H1 (cell line): ENCODE measurements around the gene ANP32A. TPM values are rescaled to one million over a fixed set of nuclear protein-coding genes. Genes with fewer than 3 reads are reported as not detected.

Experiments used
- CTCF ChIA-PET: fragments of 300-600 bp; sonication (Branson Sonifier 250); formaldehyde crosslinking; loops from one replicate; lab custom pipeline; 2021; ENCODE audit not compliant: partially characterized antibody; lab: Charles Lee
- POLR2A ChIA-PET: fragments of 300-600 bp; sonication (Branson Sonifier 250); formaldehyde crosslinking; loops from one replicate; lab custom pipeline; 2021; ENCODE audit warnings: inconsistent platforms; ENCODE audit not compliant: partially characterized antibody; lab: Charles Lee
- DNase-seq, 2 experiments: peaks; one replicate each; pipeline versions ENCODE4 v3.0.0 to v3.0.0-alpha.2; 2010 to 2022; ENCODE audit warnings: low spot score in 2 of 2, low read depth in 1 of 2, mixed read lengths in 1 of 2
- FAIRE-seq: peaks from 2 replicates; lab custom pipeline; 2011; peaks lifted over from hg19 to GRCh38; lab: Jason Lieb, UNC
- H2AFZ ChIP-seq: 2 replicates; pipeline ENCODE4 v1.8.1; 2012; ENCODE audit warnings: low read length, inconsistent platforms
- H2AK5ac ChIP-seq: 2 replicates; pipeline ENCODE4 v1.6.1; 2013; ENCODE audit warnings: low read depth, low read length
- H2BK120ac ChIP-seq: replicated peaks from 2 replicates; pipeline ENCODE3; 2013; ENCODE audit warnings: low read depth, low read length, inconsistent platforms
- H2BK12ac ChIP-seq: 2 replicates; pipeline ENCODE4 v1.6.1; 2013; ENCODE audit warnings: low read depth, low read length
- H2BK15ac ChIP-seq: 2 replicates; pipeline ENCODE4 v1.6.1; 2013; ENCODE audit warnings: low read length
- H2BK20ac ChIP-seq: 2 replicates; pipeline ENCODE4 v1.6.1; 2013; ENCODE audit warnings: low read length
- H2BK5ac ChIP-seq: 2 replicates; pipeline ENCODE4 v1.6.1; 2013; ENCODE audit warnings: low read depth, low read length
- H3K14ac ChIP-seq: 2 replicates; pipeline ENCODE4 v1.6.1; 2013; ENCODE audit warnings: inconsistent platforms; ENCODE audit not compliant: insufficient read length
- H3K18ac ChIP-seq: 2 replicates; pipeline ENCODE4 v1.6.1; 2013; ENCODE audit warnings: low read length; ENCODE audit errors: extremely low read depth
- H3K23ac ChIP-seq: 2 replicates; pipeline ENCODE4 v1.6.1; 2013; ENCODE audit warnings: inconsistent platforms; ENCODE audit not compliant: insufficient read length
- H3K23me2 ChIP-seq: 2 replicates; pipeline ENCODE4 v1.6.1; 2013; ENCODE audit warnings: low read depth, low read length
- H3K27ac ChIP-seq: 2 replicates; pipeline ENCODE4 v1.6.1; 2011; ENCODE audit warnings: low read depth, low read length, inconsistent platforms
- H3K27me3 ChIP-seq, 4 experiments: replicated peaks in 1 of 4; 1 replicate in 1 of 4; 2 replicates in 3 of 4; pipeline versions ENCODE4 v1.6.1 to v1.8.1; 2011 to 2013; ENCODE audit warnings: low read length in 3 of 4, mild to moderate bottlenecking in 3 of 4, inconsistent platforms in 2 of 4, mixed read lengths in 2 of 4, moderate library complexity in 1 of 4; ENCODE audit not compliant: control insufficient read depth in 3 of 4, insufficient read depth in 3 of 4; ENCODE audit errors: extremely low read depth in 1 of 4
- H3K36me3 ChIP-seq, 4 experiments: 2 replicates each; pipeline versions ENCODE4 v1.6.1 to v1.8.1; 2011 to 2013; ENCODE audit warnings: mild to moderate bottlenecking in 4 of 4, low read length in 3 of 4, moderate library complexity in 2 of 4, control low read depth in 1 of 4, inconsistent platforms in 1 of 4; ENCODE audit not compliant: insufficient read depth in 4 of 4, control insufficient read depth in 2 of 4
- H3K4ac ChIP-seq: replicated peaks from 2 replicates; pipeline ENCODE3; 2013; ENCODE audit warnings: low read length, low read depth, mixed read lengths, inconsistent platforms; ENCODE audit not compliant: insufficient read length
- H3K4me1 ChIP-seq, 4 experiments: replicated peaks in 1 of 4; 1 replicate in 1 of 4; 2 replicates in 3 of 4; pipeline versions ENCODE4 v1.6.1 to v1.8.1; 2011 to 2013; ENCODE audit warnings: low read length in 3 of 4, inconsistent platforms in 2 of 4, mixed read lengths in 1 of 4; ENCODE audit not compliant: insufficient read depth in 4 of 4, control insufficient read depth in 3 of 4
- H3K4me2 ChIP-seq, 2 experiments: 2 replicates each; pipeline versions ENCODE4 v1.6.1 to v1.8.1; 2011 to 2013; ENCODE audit warnings: low read depth in 2 of 2, low read length in 2 of 2, control low read depth in 1 of 2, inconsistent platforms in 1 of 2, mild to moderate bottlenecking in 1 of 2; ENCODE audit not compliant: insufficient read depth in 1 of 2
- H3K4me3 ChIP-seq, 4 experiments: fragments of 200-600, 300-600 bp in 1 of 4; sonication (generic), shearing (Covaris generic), sonication (Bioruptor Twin) in 1 of 4; 2 replicates each; pipeline versions ENCODE4 v1.5.1 to v1.8.1; 2011 to 2016; ENCODE audit warnings: low read length in 4 of 4, low read depth in 3 of 4, control low read depth in 2 of 4, inconsistent platforms in 2 of 4, mild to moderate bottlenecking in 2 of 4, mixed read lengths in 1 of 4, moderate library complexity in 1 of 4; ENCODE audit not compliant: insufficient read depth in 2 of 4; ENCODE audit errors: extremely low read depth in 1 of 4
- H3K56ac ChIP-seq: replicated peaks from 2 replicates; pipeline ENCODE3; 2013; ENCODE audit warnings: low read depth, mild to moderate bottlenecking, mixed read lengths, low read length, inconsistent platforms; ENCODE audit not compliant: insufficient read length
- H3K79me1 ChIP-seq: 2 replicates; pipeline ENCODE4 v1.6.1; 2013; ENCODE audit warnings: low read depth, low read length, control low read depth
- H3K79me2 ChIP-seq, 2 experiments: 2 replicates each; pipeline versions ENCODE4 v1.6.1 to v1.8.1; 2012 to 2013; ENCODE audit warnings: low read length in 2 of 2, mild to moderate bottlenecking in 2 of 2, inconsistent platforms in 1 of 2; ENCODE audit not compliant: insufficient read depth in 2 of 2, control insufficient read depth in 1 of 2
- H3K9ac ChIP-seq, 4 experiments: replicated peaks in 1 of 4; 1 replicate in 1 of 4; 2 replicates in 3 of 4; pipeline versions ENCODE4 v1.6.1 to v1.8.1; 2011 to 2013; ENCODE audit warnings: low read depth in 3 of 4, low read length in 3 of 4, control low read depth in 2 of 4, mild to moderate bottlenecking in 2 of 4, moderate library complexity in 2 of 4, inconsistent platforms in 1 of 4; ENCODE audit errors: extremely low read depth in 1 of 4
- H3K9me3 ChIP-seq, 2 experiments: 2 replicates each; pipeline versions ENCODE4 v1.6.1 to v1.8.1; 2012 to 2013; ENCODE audit warnings: mild to moderate bottlenecking in 2 of 2, moderate library complexity in 2 of 2, control low read depth in 1 of 2, inconsistent platforms in 1 of 2, low read depth in 1 of 2, low read length in 1 of 2, mixed read lengths in 1 of 2; ENCODE audit not compliant: insufficient read depth in 2 of 2
- H4K20me1 ChIP-seq, 2 experiments: replicated peaks in 1 of 2; 2 replicates each; pipeline versions ENCODE3 to v1.8.1; 2011 to 2013; ENCODE audit warnings: inconsistent platforms in 2 of 2, low read length in 2 of 2, mild to moderate bottlenecking in 1 of 2; ENCODE audit not compliant: insufficient read depth in 2 of 2, control insufficient read depth in 1 of 2
- H4K5ac ChIP-seq: 2 replicates; pipeline ENCODE4 v1.6.1; 2013; ENCODE audit warnings: low read length, low read depth, mixed read lengths, inconsistent platforms; ENCODE audit not compliant: insufficient read length
- H4K8ac ChIP-seq: 2 replicates; pipeline ENCODE4 v1.8.0; 2013; ENCODE audit warnings: mild to moderate bottlenecking, moderate library complexity, low read length, inconsistent platforms; ENCODE audit not compliant: insufficient read depth; ENCODE audit errors: extremely low read depth
- H4K91ac ChIP-seq: replicated peaks from 2 replicates; pipeline ENCODE3; 2013; ENCODE audit warnings: low read length, mixed read lengths, inconsistent platforms; ENCODE audit not compliant: insufficient read length
- CTBP2 ChIP-seq: IDR thresholded peaks from 2 replicates; pipeline ENCODE4 v1.7.0; 2011; ENCODE audit warnings: borderline replicate concordance, mild to moderate bottlenecking, moderate library complexity, mixed read lengths, low read length; ENCODE audit not compliant: insufficient read depth, insufficient read length
- EZH2 ChIP-seq: fragments of 200-600 bp; sonication (generic); IDR thresholded peaks from 2 replicates; pipeline ENCODE4 v1.7.1; 2012; ENCODE audit warnings: low read depth, mild to moderate bottlenecking, moderate library complexity, low read length, inconsistent platforms; ENCODE audit not compliant: severe bottlenecking
- FOSL1 ChIP-seq: IDR thresholded peaks from 2 replicates; pipeline ENCODE4 v1.6.1; 2011; ENCODE audit warnings: mild to moderate bottlenecking, low read depth, low read length, moderate library complexity; ENCODE audit not compliant: insufficient read depth
- JUND ChIP-seq: IDR thresholded peaks from 2 replicates; pipeline ENCODE4 v1.6.1; 2011; ENCODE audit warnings: mild to moderate bottlenecking, improper control_type of control experiment, low read length
- SIN3A ChIP-seq, 2 experiments: IDR thresholded peaks in 1 of 2; conservative IDR thresholded peaks in 1 of 2; 2 replicates each; pipeline ENCODE4 v1.6.1; 2011 to 2012; ENCODE audit warnings: low read length in 2 of 2, improper control_type of control experiment in 1 of 2, low read depth in 1 of 2, mild to moderate bottlenecking in 1 of 2
- SP2 ChIP-seq: IDR thresholded peaks from 2 replicates; pipeline ENCODE4 v1.6.1; 2012; ENCODE audit warnings: mild to moderate bottlenecking, low read length, inconsistent platforms
- TBP ChIP-seq: IDR thresholded peaks from 2 replicates; pipeline ENCODE4 v1.6.1; 2011; ENCODE audit warnings: low read depth, low read length, improper control_type of control experiment
- polyA plus RNA-seq, 7 experiments: library from polyadenylated mRNA; depleted of rRNA in 3 of 7; stranded (reverse) in 5 of 7; unstranded in 2 of 7; fragments of >200 nt in 5 of 7; fragments of 200-250 nt in 2 of 7; gene quantifications; 1 replicate in 5 of 7; 2 replicates in 1 of 7; 4 replicates in 1 of 7; pipeline versions ENCODE4 v1.2.1 to v1.2.3, GENCODE V29; 2011 to 2013; ENCODE audit warnings: missing spikeins in 2 of 7, mixed read lengths in 2 of 7
- total RNA-seq: library from RNA; stranded (reverse); fragmentation: NEBNext Ultra II Directional; extraction: Animal tissue kit (Norgen Biotek cat#: 25700); gene quantifications from 2 replicates; pipeline ENCODE4 v1.2.1, GENCODE V29; 2021

The ANP32A gene
- total and polyA plus RNA-seq, 2 of the 8 experiments (the other 6 are each of a cell fraction or from before 2014, with no cell fraction given), result 70.8 to 295 TPM

- Histone ChIP-seq H2AK5ac (no peak overlapping the region), H3K4me3 (no peak overlapping the region), H2AFZ (no peak overlapping the region), H3K36me3 (no peaks in the 10 kb centered on the region), H3K9ac (no peak overlapping the region; a peak in 1 of 7 replicates), H4K5ac (no peak overlapping the region), H3K79me1 (no peaks in the 10 kb centered on the region), H4K20me1 (no peaks in the 10 kb centered on the region), H2BK15ac (no peak overlapping the region), H3K27me3 (no peaks in the 10 kb centered on the region), H3K23me2 (no peaks in the 10 kb centered on the region), H3K4me1 (no peaks in the 10 kb centered on the region), H2BK5ac (no peak overlapping the region), H3K14ac (no peak overlapping the region), H3K56ac (no peak overlapping the region), H4K91ac (no peak overlapping the region), H3K18ac (no peak overlapping the region), H3K79me2 (no peaks in the 10 kb centered on the region), H3K4me2 (no peak overlapping the region), H3K4ac (no peak overlapping the region), H3K9me3 (no peaks in the 10 kb centered on the region), H2BK120ac (no peak overlapping the region), H3K27ac (no peak overlapping the region), H2BK12ac (no peak overlapping the region), H2BK20ac (no peak overlapping the region), H4K8ac (no peak overlapping the region), H3K23ac (no peak overlapping the region)
- ChIA-PET CTCF (interaction anchor here (1.1 to 1.5 kb wide), 2 partner anchors 14 to 41 kb away, joined by 3 to 4 read pairs; no protein-coding TSS in a partner anchor), POLR2A (interaction anchor here (1.3 kb wide), 1 partner anchor 49 kb away, joined by 5 read pairs; no protein-coding TSS in a partner anchor)
- FAIRE-seq (no peak), DNase-seq (peak in 1 of 2 experiments; percentile 27)
- TF ChIP-seq FOSL1 (no peak), SIN3A (conservative IDR thresholded peaks at IDR 0.05 in 1 of 2, IDR thresholded peaks at IDR 0.05 in 1 of 2; ENCODE audit: low read depth in 1 of 2, low read length in 2 of 2) (no peak), JUND (no peak), EZH2 (no peak), TBP (no peak), CTBP2 (no peak), SP2 (no peak)
Observed at GRCh38 chr15:68770216-68770615, 50.5 kb downstream of the ANP32A start.
